Tibial artery (tissue), 4 donors: ENCODE data around the gene TRPT1.

Source experiments
- DNase-seq, 2 donors: peaks; one replicate each; pipeline ENCODE4 v3.0.0-alpha.2; 2019
- H3K27ac ChIP-seq, 2 donors: fragments of 200-600 bp; sonication (generic) in 1 of 2; 1 replicate in 1 of 2; 2 replicates in 1 of 2; pipeline ENCODE4 v1.5.1; 2018 to 2019; ENCODE audit warnings: mild to moderate bottlenecking in 1 of 2
- H3K27me3 ChIP-seq, 2 donors: fragments of 200-600 bp; sonication (generic) in 1 of 2; one replicate each; pipeline versions ENCODE4 v1.5.1 to v1.6.0; 2016 to 2019
- H3K36me3 ChIP-seq, 3 donors: fragments of 200-600 bp; sonication (generic) in 2 of 3; one replicate each; pipeline ENCODE4 v1.5.1; 2016 to 2019; ENCODE audit warnings: mild to moderate bottlenecking in 2 of 3
- H3K4me1 ChIP-seq, 4 donors: fragments of 200-600 bp; sonication (generic) in 2 of 4; 1 replicate in 3 of 4; 2 replicates in 1 of 4; pipeline ENCODE4 v1.5.1; 2016 to 2019
- H3K4me3 ChIP-seq, 2 donors: fragments of 200-600 bp; sonication (generic) in 1 of 2; 1 replicate in 1 of 2; 2 replicates in 1 of 2; pipeline ENCODE4 v1.5.1; 2018 to 2019; ENCODE audit warnings: mild to moderate bottlenecking in 2 of 2
- H3K9me3 ChIP-seq, 3 donors: fragments of 200-600 bp; sonication (generic) in 1 of 3; one replicate each; pipeline ENCODE4 v1.5.1; 2016 to 2019
- intact Hi-C: fragments of 100-400 bp; cut with DNase I; formaldehyde crosslinking; loops from one replicate; pipeline ENCODE4 v1.15.0; 2023; ENCODE audit warnings: low total_unique reads
- TF ChIP-seq, protein P1 (sequence below), 2 experiments: fragments of 200-600 bp in 1 of 2; fragments of 450-650 bp in 1 of 2; IDR thresholded peaks; one replicate each; pipeline ENCODE4 v1.5.1; 2017 to 2019; ENCODE audit warnings: antibody characterized with exemption in 2 of 2, mild to moderate bottlenecking in 1 of 2, moderate library complexity in 1 of 2

TRPT1 gene

DNA sequence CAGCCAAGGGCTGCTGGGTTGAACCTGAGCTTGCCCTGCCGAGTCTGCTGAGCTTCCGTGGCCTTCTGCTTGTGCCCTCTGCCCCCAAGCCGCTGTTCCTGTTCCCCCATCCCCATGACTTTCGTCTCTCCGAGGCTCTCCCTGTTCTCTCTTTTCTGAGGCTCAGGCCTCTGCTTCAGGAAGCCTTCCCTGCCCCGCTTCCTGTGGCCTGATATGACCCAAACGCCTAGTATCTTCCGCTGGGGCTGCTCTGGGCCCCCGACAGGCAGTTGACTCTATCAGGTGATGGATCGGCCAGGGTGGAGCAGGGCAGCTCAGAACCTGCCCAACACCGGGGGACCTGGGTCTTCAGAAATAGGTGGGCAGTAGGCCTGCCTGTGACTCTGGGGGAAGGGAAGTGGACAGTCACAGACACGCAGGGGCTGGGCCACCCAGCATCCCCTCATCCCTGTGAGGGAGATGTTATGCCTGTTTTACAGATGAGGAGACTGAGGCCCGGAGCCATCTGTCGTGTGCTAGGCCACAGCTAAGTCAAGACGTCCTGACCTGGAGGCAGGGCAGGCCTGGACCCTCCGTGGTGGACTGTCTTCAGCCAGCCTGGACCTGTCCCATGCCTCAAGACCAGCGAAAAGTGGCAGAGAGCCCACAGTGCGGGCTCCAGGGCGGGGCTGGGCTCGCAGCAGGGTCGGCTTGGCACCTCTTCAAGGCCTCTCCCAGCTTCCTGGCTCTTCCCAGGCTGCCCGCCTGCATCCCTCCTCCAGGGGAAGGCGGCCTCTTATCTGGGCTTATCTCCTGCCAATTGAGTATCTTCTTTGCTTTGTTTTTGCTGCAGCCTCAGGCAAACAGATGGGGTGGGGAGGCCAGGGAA is 42.3 kb upstream of the TRPT1 start:
- Histone ChIP-seq H3K9me3 (no peaks in the 10 kb centered on the region), H3K27me3 (no peaks in the 10 kb centered on the region), H3K4me1 (peaks cover 6 to 35% (median 22%) of the 10 kb centered on the region in 4 donors), H3K4me3 (peak overlapping the region; percentile 60 to 77), H3K27ac (peak overlapping the region; percentile 84 to 96), H3K36me3 (peaks cover 17 to 41% (median 33%) of the 10 kb centered on the region in 3 donors)
- TF ChIP-seq, protein P1, sequence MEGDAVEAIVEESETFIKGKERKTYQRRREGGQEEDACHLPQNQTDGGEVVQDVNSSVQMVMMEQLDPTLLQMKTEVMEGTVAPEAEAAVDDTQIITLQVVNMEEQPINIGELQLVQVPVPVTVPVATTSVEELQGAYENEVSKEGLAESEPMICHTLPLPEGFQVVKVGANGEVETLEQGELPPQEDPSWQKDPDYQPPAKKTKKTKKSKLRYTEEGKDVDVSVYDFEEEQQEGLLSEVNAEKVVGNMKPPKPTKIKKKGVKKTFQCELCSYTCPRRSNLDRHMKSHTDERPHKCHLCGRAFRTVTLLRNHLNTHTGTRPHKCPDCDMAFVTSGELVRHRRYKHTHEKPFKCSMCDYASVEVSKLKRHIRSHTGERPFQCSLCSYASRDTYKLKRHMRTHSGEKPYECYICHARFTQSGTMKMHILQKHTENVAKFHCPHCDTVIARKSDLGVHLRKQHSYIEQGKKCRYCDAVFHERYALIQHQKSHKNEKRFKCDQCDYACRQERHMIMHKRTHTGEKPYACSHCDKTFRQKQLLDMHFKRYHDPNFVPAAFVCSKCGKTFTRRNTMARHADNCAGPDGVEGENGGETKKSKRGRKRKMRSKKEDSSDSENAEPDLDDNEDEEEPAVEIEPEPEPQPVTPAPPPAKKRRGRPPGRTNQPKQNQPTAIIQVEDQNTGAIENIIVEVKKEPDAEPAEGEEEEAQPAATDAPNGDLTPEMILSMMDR (IDR thresholded peaks at IDR 0.05): no peak
- DNase-seq: peak in 1 of 2 donors; percentile 82
- intact Hi-C loops: loop anchor here (5.0 kb wide), 1 partner anchor 61 kb away; the partner anchor contains the start of gene FERMT3

DNA sequence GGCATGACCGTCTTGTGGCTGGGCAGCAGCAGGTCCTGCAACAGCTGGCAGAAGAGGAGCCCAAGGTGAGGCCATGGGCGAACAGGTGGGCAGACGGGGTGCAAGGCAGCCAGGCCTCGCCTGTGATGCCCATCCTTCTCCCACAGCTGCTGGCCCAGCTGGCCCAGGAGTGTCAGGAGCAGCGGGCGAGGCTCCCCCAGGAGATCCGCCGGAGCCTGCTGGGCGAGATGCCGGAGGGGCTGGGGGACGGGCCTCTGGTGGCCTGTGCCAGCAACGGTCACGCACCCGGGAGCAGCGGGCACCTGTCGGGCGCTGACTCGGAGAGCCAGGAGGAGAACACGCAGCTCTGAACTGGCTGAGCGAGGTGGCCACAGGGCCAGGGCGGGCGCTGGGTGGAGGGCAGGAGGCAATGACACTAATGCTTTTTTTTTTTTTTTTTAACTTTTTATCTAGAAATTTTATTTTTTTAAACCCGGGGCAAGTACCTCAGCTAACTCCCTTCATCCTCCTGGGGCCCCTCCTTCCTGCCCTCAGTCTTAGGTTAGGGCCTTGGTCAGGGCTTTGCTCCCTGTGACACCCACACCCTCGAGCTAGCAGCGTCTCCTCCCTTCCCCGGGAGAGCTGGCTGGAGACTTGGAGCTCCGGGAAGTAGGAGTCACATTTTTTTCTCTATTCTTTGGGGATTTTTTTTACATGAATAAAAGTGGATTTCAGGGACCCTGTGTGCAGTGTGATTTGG is 41.4 kb upstream of the TRPT1 start:
- Histone ChIP-seq H3K4me1 (peaks cover 6 to 32% (median 22%) of the 10 kb centered on the region in 4 donors), H3K4me3 (no peak overlapping the region), H3K9me3 (no peaks in the 10 kb centered on the region), H3K27me3 (no peaks in the 10 kb centered on the region), H3K27ac (peak overlapping the region; percentile 84 to 96), H3K36me3 (peaks cover 17 to 50% (median 42%) of the 10 kb centered on the region in 3 donors)
- intact Hi-C loops: loop anchor here (5.0 kb wide), 1 partner anchor 60 kb away; the partner anchor contains the start of gene FERMT3
- TF ChIP-seq, protein P1 (IDR thresholded peaks at IDR 0.05): no peak
- DNase-seq: no peak

DNA sequence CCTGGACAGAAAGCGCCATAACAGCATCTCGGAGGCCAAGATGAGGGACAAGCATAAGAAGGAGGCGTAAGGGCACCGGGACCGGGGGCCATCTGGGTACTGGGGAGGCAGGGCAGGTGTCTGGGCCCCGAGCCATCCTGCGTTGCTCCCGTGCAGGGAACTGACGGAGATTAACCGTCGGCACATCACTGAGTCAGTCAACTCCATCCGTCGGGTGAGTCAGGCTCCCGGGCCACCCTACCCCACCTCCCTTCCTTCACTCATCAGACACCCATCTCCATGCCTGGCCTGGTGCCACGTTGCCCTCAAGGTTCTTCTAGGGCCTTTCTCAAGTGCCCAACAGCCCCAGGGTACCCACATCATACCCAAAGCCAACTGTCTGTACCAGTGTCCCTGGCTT is 40.4 kb upstream of the TRPT1 start:
- H3K4me3 ChIP-seq: no peak overlapping the region
- peaks cover 17 to 60% (median 47%) of the 10 kb centered on the region in 3 donors for H3K36me3 ChIP-seq
- H3K27me3 ChIP-seq: no peaks in the 10 kb centered on the region
- intact Hi-C loops: loop anchor here (5.0 kb wide), 1 partner anchor 59 kb away; the partner anchor contains the start of gene FERMT3
- peaks cover 6 to 23% (median 13%) of the 10 kb centered on the region in 4 donors for H3K4me1 ChIP-seq
- no peaks in the 10 kb centered on the region for H3K9me3 ChIP-seq
- TF ChIP-seq, protein P1 (IDR thresholded peaks at IDR 0.05): no peak
- H3K27ac ChIP-seq: no peak overlapping the region
- DNase-seq: no peak

DNA sequence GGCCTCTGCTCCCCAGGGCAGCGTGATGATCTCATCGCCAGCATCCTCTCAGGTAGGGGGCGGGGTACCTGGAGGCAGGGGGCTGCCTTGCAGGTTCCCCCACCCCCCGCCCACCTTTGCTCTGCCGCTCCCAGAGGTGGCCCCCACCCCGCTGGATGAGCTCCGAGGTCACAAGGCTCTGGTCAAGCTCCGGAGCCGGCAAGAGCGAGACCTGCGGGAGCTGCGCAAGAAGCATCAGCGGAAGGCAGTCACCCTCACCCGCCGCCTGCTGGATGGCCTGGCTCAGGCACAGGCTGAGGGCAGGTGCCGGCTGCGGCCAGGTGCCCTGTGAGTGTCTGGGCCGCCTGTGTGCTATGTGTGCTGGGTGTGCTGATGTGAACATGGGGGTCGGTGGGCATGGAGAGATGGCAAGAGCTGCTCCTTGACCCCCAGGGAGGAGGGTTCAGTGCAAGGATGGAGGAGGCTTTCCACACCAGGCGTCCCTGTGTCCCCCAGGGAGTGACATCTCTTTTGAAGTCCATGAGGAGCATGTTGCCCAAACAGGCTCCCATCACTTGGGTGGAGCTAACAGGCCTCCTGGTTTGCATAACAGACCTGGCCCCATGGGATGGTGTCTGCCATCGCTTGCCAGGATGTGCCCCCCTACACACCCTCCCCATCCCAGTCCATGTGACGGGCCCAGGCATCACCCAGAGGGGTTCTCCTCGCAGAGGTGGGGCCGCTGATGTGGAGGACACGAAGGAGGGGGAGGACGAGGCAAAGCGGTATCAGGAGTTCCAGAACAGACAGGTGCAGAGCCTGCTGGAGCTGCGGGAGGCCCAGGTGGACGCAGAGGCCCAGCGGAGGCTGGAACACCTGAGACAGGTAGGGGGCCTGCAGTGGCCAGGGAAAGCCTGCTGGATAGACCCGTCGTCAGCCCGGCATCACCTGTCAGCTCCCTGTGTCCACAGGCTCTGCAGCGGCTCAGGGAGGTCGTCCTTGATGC is 39.5 kb upstream of the TRPT1 start:
- TF ChIP-seq, protein P1 (IDR thresholded peaks at IDR 0.05): no peak
- H3K27me3 ChIP-seq: no peaks in the 10 kb centered on the region
- H3K4me1 ChIP-seq: peaks cover 6 to 23% (median 13%) of the 10 kb centered on the region in 4 donors
- DNase-seq: no peak
- intact Hi-C loops: loop anchor here (5.0 kb wide), 1 partner anchor 58 kb away; the partner anchor contains the start of gene FERMT3
- no peak overlapping the region for H3K27ac ChIP-seq
- peaks cover 17 to 67% (median 47%) of the 10 kb centered on the region in 3 donors for H3K36me3 ChIP-seq
- no peaks in the 10 kb centered on the region for H3K9me3 ChIP-seq
- no peak overlapping the region for H3K4me3 ChIP-seq
